Ascending aorta (tissue), 2 donors: ENCODE results near the gene SUGP1. TPM values are rescaled to one million over a fixed set of nuclear protein-coding genes. Genes with fewer than 3 reads are reported as not detected.

Source experiments
- DNase-seq, 2 donors: peaks; one replicate each; pipeline ENCODE4 v3.0.0-alpha.2; 2019; ENCODE audit warnings: low spot score in 2 of 2
- H3K27ac ChIP-seq, 2 donors: fragments of 200-600 bp; sonication (generic); one replicate each; pipeline ENCODE4 v1.5.1; 2016 to 2017; ENCODE audit warnings: mild to moderate bottlenecking in 1 of 2
- H3K27me3 ChIP-seq: fragments of 200-600 bp; sonication (generic); one replicate; pipeline ENCODE4 v1.5.1; 2017
- H3K36me3 ChIP-seq, 2 donors: fragments of 200-600 bp; sonication (generic); one replicate each; pipeline ENCODE4 v1.5.1; 2016
- H3K4me1 ChIP-seq, 2 donors: fragments of 200-600 bp; sonication (generic); one replicate each; pipeline ENCODE4 v1.5.1; 2016 to 2017; ENCODE audit warnings: mild to moderate bottlenecking in 1 of 2
- H3K4me3 ChIP-seq, 2 donors: fragments of 200-600 bp; sonication (generic); one replicate each; pipeline ENCODE4 v1.5.1; 2016 to 2017; ENCODE audit warnings: mild to moderate bottlenecking in 1 of 2
- H3K9me3 ChIP-seq, 2 donors: fragments of 200-600 bp; sonication (generic); one replicate each; pipeline ENCODE4 v1.5.1; 2016
- CTCF ChIP-seq, 3 experiments: fragments of 200-600 bp in 2 of 3; fragments of 450-650 bp in 1 of 3; sonication (generic) in 2 of 3; IDR thresholded peaks; one replicate each; pipeline ENCODE4 v1.5.1; 2016 to 2019; ENCODE audit warnings: antibody characterized with exemption in 3 of 3, mild to moderate bottlenecking in 1 of 3, moderate library complexity in 1 of 3
- intact Hi-C: fragments of 100-400 bp; cut with DNase I; formaldehyde crosslinking; loops from one replicate; pipeline ENCODE4 v1.15.1; 2023
- total RNA-seq: library from RNA; depleted of rRNA; stranded (reverse); fragments of >200 nt; gene quantifications from one replicate; pipeline ENCODE4 v1.1.0, GENCODE V29; 2016

Gene SUGP1
- total RNA-seq, 1 donor from 2014 or later, result 42.9 TPM

DNA sequence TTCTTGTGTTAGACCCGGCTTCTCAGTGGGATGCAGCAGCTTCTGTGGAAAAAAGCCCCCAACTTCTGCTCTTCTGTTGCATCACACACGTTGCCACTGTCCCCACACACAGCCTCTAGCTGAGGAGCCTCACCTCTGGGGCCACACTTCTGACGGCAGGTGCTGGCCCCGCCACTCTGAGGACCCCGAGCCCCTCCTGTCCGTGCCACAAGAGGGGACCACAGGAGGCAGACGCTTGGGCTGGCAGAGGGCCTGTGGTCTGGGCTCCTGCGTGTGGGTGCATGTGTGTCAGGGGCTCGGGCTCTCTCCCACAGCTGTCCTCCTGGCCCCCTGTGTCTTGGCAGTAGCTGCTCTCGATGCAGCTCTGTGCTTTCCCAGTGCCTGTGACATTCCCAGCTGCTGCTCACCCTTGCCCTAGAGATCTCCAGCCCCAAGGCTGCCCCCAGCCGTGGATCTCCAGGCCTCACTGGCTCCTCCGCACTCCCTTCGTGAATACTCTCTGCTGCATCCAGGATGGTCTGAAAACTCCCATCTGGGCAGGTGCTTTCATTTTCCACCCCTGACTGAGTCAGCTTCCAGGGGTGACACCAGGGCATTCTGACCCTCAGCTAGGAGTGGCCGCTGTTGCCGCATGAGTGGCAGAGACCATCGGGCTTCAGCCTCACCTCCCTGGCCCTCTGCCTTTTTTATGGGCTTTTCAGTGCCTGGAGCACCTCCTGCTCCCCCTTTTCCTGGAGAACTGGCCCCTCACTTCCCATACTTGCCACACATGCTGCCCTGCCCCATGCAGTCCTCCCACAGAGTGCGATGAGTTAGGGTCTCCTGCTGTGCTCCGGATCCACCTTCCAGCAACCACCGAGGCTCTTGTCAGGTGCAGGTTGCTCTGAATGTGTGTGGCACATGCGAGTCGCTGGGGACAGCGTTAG is 14.0 kb upstream of the SUGP1 start:
- no peak for TF ChIP-seq CTCF (IDR thresholded peaks at IDR 0.05)
- no peak for DNase-seq
- peaks cover 0 to 6% of the 10 kb centered on the region in 2 donors for H3K4me1 ChIP-seq
- H3K4me3 ChIP-seq, result no peak overlapping the region
- peaks cover 61 to 72% of the 10 kb centered on the region in 2 donors for H3K36me3 ChIP-seq
- no peaks in the 10 kb centered on the region for H3K27me3 ChIP-seq
- H3K27ac ChIP-seq, result no peak overlapping the region
- H3K9me3 ChIP-seq, result no peaks in the 10 kb centered on the region
- intact Hi-C loops, result no loop called here

DNA sequence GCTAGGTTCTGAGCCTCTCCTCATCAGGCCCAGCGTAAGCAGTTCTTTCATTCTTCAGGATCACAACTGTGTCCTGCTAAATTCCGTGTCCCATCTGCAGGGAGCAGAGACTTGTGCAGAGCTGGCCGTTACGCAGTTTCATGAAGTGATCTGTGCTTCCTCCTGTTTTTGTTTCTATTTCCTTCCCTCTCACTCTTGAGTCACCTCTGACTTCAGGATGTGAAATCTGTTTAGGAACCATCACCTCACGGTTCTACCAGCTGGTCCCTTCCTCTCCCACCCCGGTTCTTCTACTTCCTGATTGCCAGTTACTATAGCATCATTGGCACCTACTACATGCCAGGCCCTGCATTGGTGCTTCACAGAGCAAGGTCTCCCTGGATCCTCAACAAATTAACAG is 8.8 kb upstream of the SUGP1 start:
- Histone ChIP-seq H3K36me3 (peaks cover 41 to 58% of the 10 kb centered on the region in 2 donors), H3K27me3 (no peaks in the 10 kb centered on the region), H3K27ac (no peak overlapping the region), H3K4me1 (no peaks in the 10 kb centered on the region), H3K9me3 (no peaks in the 10 kb centered on the region), H3K4me3 (no peak overlapping the region)
- intact Hi-C loops, result no loop called here
- TF ChIP-seq CTCF (IDR thresholded peaks at IDR 0.05), result no peak
- no peak for DNase-seq

GRCh38 chr19:19327672-19328071 is 7.4 kb upstream of the SUGP1 start:
- intact Hi-C loops, result no loop called here
- H3K4me1 ChIP-seq, result no peaks in the 10 kb centered on the region
- H3K9me3 ChIP-seq, result no peaks in the 10 kb centered on the region
- no peaks in the 10 kb centered on the region for H3K27me3 ChIP-seq
- DNase-seq, result no peak
- H3K4me3 ChIP-seq, result no peak overlapping the region
- no peak overlapping the region for H3K27ac ChIP-seq
- no peak for TF ChIP-seq CTCF (IDR thresholded peaks at IDR 0.05)
- peaks cover 41 to 55% of the 10 kb centered on the region in 2 donors for H3K36me3 ChIP-seq

- Histone ChIP-seq H3K4me1 (peaks cover 7 to 17% of the 10 kb centered on the region in 2 donors), H3K27ac (no peak overlapping the region), H3K27me3 (no peaks in the 10 kb centered on the region), H3K9me3 (no peaks in the 10 kb centered on the region), H3K36me3 (peaks cover 17 to 45% of the 10 kb centered on the region in 2 donors), H3K4me3 (no peak overlapping the region)
- intact Hi-C loops, result no loop called here
- no peak for DNase-seq
- no peak for TF ChIP-seq CTCF (IDR thresholded peaks at IDR 0.05)
These were observed 3.9 kb upstream of the SUGP1 start for GRCh38 chr19:19324059-19324770.

- peaks cover 18 to 35% of the 10 kb centered on the region in 2 donors for H3K36me3 ChIP-seq
- no peak for TF ChIP-seq CTCF (IDR thresholded peaks at IDR 0.05)
- no peaks in the 10 kb centered on the region for H3K27me3 ChIP-seq
- DNase-seq, result no peak
- intact Hi-C loops, result loop anchor here (2.0 kb wide), 1 partner anchor 128 kb away; the partner anchor contains the start of genes BORCS8 and RFXANK
- H3K27ac ChIP-seq, result peak overlapping the region; percentile 80 to 86
- H3K4me1 ChIP-seq, result peaks cover 7 to 20% of the 10 kb centered on the region in 2 donors
- peak overlapping the region; percentile 76 to 88 for H3K4me3 ChIP-seq
- H3K9me3 ChIP-seq, result no peaks in the 10 kb centered on the region
These were observed 850 bp upstream of the SUGP1 start for GRCh38 chr19:19321141-19321577.
